Lung microvascular endothelial cell (primary cell): Measurements from ENCODE around the gene ELP4. TPM values are rescaled to one million over a fixed set of nuclear protein-coding genes. Genes with fewer than 3 reads are reported as not detected.
"Not testable (repeated sequence)": the region's sequence is repeated elsewhere in the genome, so short reads cannot be mapped to it uniquely, and the experiment has no call there.

Experiments
- DNase-seq, 2 donors: peaks; one replicate each; pipeline versions ENCODE4 v3.0.0 to v3.0.0-alpha.2; 2010; ENCODE audit warnings: low read depth in 2 of 2
- total RNA-seq: library from RNA; depleted of rRNA; stranded (reverse); fragments of >200 nt; gene quantifications from 2 replicates; pipeline ENCODE4 v1.2.1, GENCODE V29; 2014

Gene ELP4
- total RNA-seq, 1 donor from 2014 or later, result 8.1 TPM

DNA sequence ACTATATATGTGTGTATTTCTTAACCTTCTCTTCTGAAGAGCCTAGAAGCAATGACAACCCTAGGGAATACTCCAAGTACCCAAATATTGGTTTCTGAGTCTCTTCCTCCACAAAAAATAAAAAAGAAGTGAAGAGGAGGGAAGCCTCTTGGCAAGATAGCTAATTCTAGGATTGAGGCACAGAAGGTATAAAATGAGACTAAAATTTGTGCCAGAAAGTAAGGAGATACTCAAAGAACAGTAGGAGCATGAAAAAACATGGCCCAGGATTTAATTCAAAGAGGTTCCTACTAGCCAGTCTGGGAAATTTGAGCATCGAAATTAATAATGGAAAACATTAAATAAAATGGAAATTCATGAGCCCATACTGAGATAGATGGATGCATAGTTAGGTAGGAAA is 189.5 kb downstream of the ELP4 start:
- no peak for DNase-seq

DNA sequence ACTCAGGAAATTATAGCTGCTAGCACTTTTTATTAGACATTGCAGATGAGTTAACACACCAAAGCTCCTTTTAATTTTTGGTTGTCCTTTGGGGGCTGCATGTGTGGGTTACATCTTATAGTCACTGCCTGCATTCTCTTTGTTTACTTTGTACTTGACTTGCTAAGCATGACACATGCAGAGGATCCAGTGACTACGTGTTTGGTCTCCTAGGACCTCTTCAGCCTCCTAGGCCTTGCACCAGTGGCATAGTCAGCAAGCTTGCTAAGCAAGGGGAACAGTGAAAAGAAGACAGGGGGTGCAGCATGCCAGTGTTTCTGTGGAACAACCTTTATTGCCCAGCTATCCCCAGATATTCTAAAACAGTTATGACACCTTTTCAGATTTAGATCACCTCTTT is 193.4 kb downstream of the ELP4 start:
- peak in 1 of 2 donors; percentile 23 for DNase-seq

DNA sequence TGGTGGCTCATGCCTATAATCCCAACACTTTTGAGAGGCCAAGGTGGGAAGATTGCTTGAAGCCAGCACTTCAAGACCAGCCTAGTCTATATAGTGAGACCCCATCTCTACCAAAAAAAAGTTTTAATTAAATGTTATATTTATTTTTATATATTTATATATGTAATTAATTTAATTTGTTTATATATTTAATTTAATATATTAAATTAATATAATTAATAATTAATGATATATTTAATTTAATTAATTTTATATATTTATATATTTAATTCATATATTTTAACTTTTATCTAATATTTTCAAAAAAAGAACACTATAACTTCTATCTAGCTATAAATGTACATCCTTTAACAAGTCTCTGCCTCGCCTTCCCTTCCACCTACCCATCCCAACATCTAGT is 196.8 kb downstream of the ELP4 start:
- DNase-seq, result no peak

DNA sequence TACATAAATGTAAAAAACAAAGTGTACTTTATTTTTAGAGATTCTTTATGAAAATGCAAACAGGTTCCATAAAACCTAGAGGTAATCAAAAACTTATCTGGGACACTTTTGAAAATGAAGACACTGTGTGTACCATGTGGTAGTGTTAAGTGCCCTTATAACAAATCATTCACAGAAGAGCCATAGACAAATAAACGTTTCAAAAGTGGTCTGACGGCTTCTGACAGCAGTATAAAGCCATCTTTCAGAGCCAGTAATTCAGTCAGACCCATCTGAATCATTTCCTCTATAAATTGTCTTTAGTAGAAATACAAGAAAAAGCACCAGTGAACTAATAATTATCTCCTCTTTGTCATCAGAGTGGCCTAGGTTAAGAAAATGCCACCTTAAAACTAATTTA is 201.6 kb downstream of the ELP4 start:
- DNase-seq, result peak; percentile 5 to 46

DNA sequence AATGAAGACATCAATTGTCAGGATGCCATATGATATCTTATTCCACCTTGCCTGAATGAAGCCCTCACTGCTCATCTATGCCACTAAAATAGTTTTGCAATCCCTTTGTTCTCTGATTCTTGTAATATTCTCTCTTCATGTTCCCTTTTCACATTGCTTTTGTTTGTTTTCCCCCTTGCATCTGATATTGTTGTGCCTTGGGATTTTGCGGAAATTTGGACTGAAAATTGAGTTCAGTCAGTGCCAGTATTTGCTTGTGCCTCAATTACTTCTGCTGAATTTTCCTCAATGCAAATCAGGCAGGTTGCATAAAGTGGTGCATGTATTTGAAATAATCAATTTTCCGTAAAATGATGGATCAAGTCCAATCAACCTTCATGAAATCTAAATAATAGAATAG is 203.3 kb downstream of the ELP4 start:
- DNase-seq, result no peak

DNA sequence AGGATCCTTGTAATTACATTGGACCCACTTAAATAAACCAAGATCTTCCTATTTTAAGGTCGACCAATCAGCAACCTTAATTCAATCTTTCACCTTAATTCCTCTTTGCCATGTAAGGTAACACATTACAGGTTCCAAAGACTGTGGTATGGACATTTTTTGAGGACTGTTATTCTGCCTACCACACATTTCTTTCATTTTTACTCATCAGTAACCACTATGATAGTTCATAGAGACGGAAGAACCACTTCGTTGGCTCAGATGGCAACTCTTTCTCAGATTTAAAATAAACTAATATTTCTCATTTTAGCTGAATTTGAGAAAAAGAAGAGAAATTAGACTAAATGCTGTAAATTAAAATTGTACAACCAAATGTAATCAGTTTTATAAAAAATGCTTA is 205.3 kb downstream of the ELP4 start:
- no peak for DNase-seq

DNA sequence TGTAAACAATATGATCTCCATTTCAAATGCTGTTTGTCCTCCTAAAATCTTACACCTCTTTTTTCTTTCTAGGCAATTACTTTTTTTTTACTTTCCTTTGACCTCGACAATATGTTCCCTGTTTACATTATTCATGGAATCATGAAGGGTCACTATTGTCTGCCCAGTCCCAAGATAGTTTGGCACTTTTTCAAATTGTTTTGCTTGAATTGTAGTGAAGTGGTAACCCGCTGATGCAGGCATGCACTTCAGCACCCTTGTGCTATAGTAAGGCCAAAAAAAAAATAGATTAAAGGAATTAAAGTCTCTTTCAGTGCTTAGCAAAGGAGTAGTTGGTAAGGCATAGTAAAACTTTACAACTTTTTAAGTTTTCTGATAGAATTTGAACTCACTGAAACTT is 210.7 kb downstream of the ELP4 start:
- peak; percentile 9 to 44 for DNase-seq

DNA sequence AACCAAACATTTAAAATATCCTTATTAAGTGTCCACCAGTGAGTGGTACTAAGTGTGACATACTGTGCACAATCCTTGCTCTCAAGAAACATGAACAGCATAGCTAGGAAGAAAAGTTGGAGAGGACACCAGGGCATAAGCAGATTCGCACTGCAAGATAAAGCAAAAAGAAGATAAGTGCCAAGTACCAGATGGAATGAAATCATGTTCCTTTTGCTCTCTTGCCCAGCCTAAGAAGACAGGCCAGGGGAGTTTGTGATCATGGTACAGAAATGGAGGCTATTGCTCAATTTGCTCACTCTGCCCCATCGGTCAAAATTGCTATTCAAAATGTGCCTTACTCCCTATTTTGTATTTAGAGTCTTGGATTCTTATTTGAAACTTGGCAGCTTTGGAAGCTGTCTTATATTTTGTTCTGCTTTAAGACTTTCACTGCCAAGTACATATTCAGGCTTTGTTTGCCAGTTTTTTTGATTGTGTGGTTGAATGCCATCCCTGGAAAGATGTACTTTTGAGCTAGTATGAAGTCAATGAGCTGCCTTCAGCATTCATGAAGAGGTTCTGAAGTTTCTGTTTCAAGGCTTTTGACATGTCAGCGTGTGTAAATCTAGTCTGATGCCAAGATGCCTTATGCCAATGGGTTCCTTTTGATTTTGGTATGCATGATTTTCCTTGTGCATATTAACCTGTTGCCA is 211.3 kb downstream of the ELP4 start:
- no peak for DNase-seq

DNA sequence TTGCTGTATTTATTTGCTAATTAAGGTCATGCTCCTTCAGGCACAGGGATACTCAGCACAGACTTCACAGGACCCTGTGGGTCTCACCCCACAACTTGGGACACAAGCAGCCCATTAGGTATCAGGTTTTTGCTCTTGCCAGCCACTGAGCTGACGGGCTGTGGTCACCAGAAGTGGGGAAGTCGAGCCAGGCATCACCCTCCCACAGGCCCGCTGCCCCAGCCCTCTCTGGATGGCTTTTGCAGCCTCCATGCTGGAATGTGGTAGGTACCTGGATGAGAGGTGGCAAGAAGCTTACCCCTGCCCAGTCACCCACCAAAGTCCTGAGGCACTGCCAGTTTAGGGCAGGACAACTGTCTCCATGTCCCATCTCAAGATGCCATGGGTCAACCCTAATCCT is 213.2 kb downstream of the ELP4 start:
- no peak for DNase-seq

DNA sequence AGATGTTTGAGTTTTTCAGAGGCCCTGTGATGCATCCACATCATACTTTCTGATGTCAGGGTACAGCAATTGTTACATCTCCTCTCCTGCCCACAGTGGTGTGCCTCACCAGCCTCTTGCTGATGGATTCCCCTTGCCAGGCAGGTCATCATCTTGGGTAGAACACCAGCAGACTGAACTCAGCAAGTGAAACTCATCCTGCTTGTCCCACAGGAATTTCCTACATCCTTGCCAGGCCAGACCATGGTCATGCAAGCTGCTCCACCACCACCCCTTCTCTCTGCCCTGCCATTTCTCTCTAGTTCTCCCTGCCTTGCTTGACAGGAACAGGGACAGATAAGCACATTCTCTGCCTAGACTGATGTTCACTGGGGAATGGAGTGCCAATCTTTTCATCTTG is 215.6 kb downstream of the ELP4 start:
- peak; percentile 5 to 19 for DNase-seq

DNA sequence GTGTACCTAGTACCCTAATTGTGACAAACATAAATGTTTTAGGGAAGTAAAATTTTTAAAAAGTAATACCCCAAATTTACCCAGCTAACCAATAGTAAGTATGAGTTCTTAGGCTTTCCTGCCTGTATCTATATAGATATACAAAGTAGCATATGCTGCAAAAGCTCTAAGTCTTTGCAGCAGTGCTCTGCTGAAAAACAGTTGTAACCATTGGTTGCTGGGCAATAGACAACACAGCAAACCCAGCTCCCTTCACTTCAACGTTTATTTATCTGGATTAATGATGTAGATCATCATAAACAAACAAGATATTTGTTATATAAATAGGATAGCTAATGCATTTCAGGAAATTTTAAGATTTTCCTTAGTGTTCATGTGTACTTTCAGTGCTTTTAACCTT is 218.9 kb downstream of the ELP4 start:
- DNase-seq, result no peak

DNA sequence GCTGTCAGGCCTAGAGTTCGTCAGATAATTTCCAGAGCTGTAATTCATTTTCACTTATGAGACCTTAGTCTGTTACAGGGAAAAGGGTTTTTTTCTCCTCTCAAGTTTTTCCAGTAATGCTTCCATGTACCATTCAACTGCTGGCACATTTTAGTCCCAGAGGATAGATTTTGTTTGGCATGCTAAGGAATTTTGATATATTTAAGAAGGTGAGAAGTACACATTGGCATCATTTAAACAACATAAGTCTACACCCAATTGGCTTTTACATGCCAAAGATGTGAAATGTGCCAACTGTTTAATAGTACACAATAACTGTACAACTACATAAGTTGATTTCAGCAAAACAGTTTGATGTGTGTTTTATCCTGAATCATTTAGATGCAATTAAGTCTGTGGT is 230.6 kb downstream of the ELP4 start:
- no peak for DNase-seq

DNA sequence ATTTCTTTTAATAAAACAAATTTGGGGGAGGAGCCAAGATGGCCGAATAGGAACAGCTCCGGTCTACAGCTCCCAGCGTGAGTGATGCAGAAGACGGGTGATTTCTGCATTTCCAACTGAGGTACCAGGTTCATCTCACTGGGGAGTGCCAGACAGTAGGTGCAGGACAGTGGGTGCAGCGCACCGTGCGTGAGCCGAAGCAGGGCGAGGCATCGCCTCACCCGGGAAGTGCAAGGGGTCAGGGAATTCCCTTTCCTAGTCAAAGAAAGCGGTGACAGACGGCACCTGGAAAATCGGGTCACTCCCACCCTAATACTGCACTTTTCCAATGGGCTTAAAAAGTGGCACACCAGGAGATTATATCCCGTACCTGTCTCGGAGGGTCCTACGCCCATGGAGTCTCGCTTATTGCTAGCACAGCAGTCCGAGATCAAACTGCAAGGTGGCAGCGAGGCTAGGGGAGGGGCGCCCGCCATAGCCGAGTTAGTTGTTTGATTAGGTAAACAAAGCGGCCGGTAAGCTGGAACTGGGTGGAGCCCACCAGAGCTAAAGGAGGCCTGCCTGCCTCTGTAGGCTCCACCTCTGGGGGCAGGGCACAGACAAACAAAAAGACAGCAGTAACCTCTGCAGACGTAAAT is 231.3 kb downstream of the ELP4 start:
- not testable (repeated sequence) for DNase-seq

DNA sequence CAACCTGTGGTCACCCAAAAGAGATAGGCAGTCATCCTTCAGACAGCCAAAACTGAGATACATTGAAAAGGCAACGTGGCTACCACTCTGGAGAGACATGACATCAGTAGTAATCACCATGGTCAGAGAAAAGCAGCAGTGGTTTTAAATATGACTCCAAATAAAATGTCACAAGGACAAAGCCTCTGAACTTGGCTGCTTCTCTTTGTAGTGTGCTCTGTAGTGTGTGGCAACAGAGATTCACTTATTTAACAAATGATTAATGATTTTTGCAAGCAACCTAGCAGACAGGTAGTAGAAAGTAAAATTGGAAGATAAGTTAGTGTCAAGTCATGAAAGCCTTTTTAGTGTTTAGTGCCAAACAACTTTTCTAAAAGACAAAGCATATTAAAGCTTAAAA is 238.0 kb downstream of the ELP4 start:
- no peak for DNase-seq

DNA sequence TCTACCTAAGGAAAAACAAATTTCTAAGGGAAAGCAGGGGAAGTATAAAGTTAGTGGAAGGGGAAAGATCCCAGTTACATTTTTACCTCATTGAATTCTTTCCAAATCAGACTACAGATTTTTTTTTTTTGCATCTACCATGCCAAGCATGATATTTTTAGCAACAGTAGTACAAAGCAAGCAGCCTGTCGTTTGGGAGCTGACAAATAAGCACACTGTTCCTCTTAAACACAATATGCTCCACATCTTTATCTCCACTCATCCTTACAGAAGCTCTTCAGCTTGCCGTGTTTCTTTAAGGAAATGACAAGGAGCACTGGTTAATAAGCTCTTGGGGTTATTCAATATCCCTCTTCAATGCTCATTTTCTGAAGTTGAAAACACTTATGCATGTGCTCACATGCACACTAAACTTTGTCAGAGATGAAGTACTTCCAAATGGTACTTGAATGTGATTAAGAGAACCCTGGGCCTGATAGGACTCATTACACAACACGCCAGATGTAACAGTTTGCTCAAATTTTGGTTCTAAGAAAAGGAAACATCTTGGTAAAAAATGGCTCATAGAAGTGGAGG is 247.8 kb downstream of the ELP4 start:
- no peak for DNase-seq

DNA sequence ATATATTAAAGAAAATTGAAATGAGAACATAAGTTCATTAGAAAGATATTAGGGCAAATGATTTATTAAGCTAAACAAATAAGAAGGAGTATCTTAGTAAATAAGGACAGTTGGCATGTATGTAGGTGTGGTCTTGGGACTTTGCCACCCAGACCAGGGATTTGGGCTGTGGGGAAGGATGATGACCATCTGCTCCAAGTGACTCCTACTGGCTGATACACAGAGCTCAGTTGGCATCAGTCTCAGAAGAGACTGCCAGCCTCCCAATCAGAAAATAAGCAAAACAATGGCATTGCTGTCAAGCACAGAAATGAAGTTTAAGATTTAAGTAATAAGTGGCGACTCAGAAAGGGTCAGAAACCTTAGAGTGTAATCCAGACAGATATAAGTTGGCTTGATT is 252.1 kb downstream of the ELP4 start:
- DNase-seq, result no peak

DNA sequence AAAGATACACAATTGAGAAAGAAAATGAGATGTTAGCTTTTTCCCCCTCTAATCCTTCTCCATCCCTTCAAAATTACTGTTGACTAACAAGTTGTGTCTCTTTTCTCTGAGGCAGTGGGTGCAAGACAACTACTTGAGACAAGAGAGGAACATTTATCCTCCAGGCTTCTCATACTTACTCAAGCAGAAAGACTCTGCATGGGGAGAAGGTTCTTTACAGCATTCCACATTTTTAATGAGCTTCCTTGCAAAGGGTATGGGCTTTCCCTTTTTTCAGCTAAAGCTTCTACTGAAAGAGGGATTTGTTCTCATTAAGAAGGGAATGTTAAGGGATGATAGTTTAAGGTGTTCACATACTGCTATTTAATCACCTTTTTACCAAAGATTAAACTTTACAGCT is 253.7 kb downstream of the ELP4 start:
- DNase-seq, result no peak

DNA sequence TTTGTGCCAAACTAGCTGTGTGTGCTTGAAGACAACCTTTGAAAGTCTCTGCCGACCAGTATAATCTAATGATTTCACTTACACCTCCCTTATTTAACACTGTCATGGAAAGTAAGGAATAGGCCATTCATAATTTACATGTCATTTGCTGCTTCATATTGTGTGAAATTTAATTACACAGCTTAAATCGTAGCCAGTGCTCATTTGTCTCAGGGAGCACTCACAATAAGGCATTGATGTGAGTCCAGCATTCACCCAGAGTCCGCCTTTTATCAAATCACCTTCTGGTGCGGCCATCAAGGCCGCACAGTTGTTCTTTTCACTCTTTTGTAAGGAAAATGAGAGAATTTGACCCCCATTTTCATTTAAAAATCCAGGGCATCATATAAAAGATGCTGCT is 254.7 kb downstream of the ELP4 start:
- DNase-seq, result no peak

DNA sequence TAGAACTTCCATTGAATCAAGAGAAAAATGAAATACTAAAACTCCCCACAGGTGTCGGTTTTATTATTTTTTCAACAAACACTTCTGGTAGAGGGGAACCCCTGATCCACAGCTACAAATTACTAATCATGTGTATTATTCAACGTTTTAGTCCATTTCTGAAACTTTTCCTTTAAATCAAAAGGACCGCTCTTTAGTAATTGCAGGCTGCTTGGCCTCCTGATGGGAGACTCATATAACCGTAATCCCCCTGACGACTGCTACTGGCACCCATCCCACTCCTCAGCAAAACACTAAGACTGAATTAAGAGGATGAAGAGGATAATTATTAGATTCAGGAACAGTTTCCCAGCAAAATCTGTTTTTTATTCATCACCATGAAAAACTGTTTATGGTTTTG is 255.2 kb downstream of the ELP4 start:
- no peak for DNase-seq

DNA sequence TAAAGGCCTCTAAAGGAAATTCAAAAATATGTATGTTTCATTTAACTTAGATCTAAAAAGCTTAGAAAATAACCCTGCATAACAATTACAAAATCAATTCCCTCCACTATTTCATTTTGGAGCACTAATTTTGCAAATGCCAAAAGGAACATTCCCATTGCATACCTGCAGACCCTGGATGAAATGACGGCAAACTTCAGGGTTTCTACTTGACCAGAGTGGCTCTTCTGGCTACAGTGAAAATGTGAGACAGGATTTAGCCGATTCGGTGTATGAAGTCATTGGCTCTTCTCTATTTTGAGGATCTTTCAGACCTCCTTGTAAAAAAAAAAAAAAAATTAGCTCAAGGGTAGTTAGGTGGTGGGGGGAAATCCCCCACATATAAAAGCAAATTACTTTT is 257.5 kb downstream of the ELP4 start:
- no peak for DNase-seq

DNA sequence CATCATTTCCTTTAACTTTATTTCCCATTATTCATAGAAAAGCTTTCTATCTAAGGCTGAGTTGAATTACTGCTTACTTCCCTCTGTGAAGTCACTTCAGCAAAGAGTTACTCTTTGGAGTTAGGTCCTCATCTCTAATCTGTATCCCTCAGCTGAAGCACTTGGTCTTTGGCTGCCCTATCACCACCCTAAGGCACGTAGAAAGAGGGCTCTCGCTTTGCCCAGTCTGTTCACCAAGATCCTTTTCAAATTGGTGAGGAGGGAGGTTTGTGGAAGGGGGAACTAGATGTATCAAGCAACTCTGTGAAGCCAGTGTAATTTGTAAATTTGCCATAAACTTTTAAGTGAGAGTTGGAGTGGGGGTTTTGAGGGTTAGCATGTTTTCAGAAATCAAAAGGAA is 258.1 kb downstream of the ELP4 start:
- DNase-seq, result no peak

DNA sequence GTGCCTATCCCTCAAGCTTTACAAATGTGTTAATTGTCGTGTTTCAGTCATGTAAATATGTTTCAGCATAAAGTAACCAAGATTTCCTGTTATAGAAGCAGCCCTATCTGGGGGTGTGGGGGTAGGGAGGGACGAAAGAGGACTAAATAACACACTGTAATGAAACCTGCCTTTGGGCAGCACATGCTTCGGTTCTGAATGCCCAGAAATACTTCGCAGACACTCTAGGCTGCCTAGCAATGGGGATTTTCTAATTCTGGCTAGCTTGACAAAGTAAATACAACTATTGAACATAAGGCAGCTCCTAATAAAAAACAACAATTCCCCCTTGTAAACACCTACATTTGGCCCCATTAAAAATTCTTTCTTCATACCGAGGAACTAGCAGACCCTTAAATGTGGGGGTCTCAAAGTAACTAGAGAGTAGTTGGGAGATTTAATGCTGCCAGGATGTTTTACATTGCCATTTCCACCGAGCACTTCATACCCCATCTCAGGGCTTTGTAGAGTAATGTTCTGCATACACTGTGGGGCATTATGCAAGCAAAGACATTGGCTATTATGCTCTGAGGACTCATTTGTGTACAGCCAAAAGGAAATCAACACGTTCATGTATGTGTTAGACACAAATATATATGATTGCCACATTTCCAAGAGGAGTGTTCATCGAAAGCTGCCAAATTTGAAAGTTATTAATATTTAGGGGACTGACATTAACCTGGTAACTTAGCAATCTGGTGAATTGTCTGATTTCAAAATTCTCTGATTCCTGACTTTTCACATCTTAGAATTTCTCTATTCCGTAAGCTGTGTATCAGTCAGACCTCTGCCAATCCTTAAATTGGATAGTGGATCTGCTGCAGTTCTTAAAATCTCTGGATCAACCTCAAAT is 259.4 kb downstream of the ELP4 start:
- no peak for DNase-seq
